ENCODE results near the gene ATG5. TPM values are rescaled to one million over a fixed set of nuclear protein-coding genes. Genes with fewer than 3 reads are reported as not detected.
A peak's percentile ranks its signal among the peaks of the same experiment; 100 is the strongest.

ATG5 gene
- total and polyA plus RNA-seq, 9 of the 15 experiments (the other 6 are each of a cell fraction or from before 2014, with no cell fraction given): 29.0 to 80.0 (median 53.2) TPM

DNA sequence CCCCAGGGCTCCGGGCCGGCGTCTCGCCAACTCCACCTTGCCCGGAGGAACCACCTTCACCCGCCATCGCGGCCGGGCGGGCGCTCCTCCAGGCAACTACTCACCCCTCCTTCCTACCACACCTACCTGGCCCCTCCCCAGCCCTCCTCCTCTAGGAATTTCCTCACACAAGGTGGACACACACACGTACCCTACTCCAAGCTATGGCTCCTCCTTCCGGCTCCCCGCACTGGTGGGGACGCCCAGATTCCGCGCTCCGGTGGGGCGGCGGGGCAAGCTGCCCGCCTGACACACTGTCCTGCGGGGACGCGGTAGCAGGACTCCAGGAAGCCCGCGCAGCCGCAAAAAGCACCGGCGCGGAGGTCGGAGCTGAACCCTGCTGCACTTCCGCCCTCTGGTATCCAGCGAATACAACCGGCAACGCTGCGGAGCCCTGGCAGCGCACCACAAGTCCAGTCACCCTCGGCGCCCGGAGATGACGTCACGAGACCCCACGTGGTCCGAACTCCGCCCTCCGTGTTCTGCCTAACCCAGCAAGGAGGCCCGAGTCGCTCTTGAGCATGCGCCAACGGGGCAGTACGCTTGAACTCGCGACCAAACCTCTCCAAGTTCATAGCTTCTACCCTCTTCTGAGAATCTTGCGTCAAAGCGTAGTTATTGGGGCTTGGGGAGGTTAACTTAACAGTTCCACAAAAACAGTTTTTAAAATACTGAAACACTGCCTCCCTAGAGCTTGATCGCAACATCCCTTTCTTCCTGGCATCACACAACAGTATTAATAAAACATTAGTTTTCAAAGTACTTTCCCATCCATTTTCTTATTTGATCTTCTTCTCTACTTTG is at the start of gene ATG5 (continued):
- TF ChIP-seq STAG1 (CRISPR knock-in tag; IDR thresholded peaks at IDR 0.05; ENCODE audit: borderline replicate concordance) (no peak), ZNF121 (CRISPR knock-in tag; conservative IDR thresholded peaks at IDR 0.05) (no peak), ZNF609 (CRISPR knock-in tag; IDR thresholded peaks at IDR 0.05; ENCODE audit: borderline replicate concordance) (peak; percentile 87; the same call in 1 of the 2 replicates), ZBTB17 (CRISPR knock-in tag; IDR thresholded peaks at IDR 0.05) (0 out of 2 replicates have a peak, but pooled peaks have one; percentile 48), E2F3 (CRISPR knock-in tag; IDR thresholded peaks at IDR 0.05) (0 out of 2 replicates have a peak, but pooled peaks have one; percentile 39), SIX5 (IDR thresholded peaks at IDR 0.05; ENCODE audit: borderline replicate concordance in 1 of 2, insufficient read depth in 1 of 2, low read depth in 1 of 2, low read length in 2 of 2) (peak; percentile 35 to 41; a peak in 3 of 4 replicates), FOXM1 (IDR thresholded peaks at IDR 0.05; ENCODE audit: low read depth) (peak; percentile 57; the same call in 1 of the 2 replicates), FOXM1 (CRISPR knock-in tag; IDR thresholded peaks at IDR 0.05; ENCODE audit: low read depth) (peak; percentile 76; the same call in 1 of the 2 replicates)
- TF ChIP-seq, protein P1, sequence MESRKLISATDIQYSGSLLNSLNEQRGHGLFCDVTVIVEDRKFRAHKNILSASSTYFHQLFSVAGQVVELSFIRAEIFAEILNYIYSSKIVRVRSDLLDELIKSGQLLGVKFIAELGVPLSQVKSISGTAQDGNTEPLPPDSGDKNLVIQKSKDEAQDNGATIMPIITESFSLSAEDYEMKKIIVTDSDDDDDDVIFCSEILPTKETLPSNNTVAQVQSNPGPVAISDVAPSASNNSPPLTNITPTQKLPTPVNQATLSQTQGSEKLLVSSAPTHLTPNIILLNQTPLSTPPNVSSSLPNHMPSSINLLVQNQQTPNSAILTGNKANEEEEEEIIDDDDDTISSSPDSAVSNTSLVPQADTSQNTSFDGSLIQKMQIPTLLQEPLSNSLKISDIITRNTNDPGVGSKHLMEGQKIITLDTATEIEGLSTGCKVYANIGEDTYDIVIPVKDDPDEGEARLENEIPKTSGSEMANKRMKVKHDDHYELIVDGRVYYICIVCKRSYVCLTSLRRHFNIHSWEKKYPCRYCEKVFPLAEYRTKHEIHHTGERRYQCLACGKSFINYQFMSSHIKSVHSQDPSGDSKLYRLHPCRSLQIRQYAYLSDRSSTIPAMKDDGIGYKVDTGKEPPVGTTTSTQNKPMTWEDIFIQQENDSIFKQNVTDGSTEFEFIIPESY (CRISPR knock-in tag; IDR thresholded peaks at IDR 0.05): no peak; the same call in 1 of the 2 replicates
- TF ChIP-seq, protein P2, sequence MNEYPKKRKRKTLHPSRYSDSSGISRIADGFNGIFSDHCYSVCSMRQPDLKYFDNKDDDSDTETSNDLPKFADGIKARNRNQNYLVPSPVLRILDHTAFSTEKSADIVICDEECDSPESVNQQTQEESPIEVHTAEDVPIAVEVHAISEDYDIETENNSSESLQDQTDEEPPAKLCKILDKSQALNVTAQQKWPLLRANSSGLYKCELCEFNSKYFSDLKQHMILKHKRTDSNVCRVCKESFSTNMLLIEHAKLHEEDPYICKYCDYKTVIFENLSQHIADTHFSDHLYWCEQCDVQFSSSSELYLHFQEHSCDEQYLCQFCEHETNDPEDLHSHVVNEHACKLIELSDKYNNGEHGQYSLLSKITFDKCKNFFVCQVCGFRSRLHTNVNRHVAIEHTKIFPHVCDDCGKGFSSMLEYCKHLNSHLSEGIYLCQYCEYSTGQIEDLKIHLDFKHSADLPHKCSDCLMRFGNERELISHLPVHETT (CRISPR knock-in tag; conservative IDR thresholded peaks at IDR 0.05 in 1 of 2, IDR thresholded peaks at IDR 0.05 in 1 of 2): peak in 1 of 2 experiments; percentile 98; a peak in 2 of 4 replicates
- TF ChIP-seq, protein P3, sequence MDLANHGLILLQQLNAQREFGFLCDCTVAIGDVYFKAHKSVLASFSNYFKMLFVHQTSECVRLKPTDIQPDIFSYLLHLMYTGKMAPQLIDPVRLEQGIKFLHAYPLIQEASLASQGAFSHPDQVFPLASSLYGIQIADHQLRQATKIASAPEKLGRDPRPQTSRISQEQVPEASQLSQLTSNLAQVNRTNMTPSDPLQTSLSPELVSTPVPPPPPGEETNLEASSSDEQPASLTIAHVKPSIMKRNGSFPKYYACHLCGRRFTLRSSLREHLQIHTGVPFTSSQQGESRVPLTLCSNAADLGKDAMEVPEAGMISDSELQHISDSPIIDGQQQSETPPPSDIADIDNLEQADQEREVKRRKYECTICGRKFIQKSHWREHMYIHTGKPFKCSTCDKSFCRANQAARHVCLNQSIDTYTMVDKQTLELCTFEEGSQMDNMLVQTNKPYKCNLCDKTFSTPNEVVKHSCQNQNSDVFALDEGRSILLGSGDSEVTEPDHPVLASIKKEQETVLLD (IDR thresholded peaks at IDR 0.05): peak; percentile 89
- TF ChIP-seq, protein P4, sequence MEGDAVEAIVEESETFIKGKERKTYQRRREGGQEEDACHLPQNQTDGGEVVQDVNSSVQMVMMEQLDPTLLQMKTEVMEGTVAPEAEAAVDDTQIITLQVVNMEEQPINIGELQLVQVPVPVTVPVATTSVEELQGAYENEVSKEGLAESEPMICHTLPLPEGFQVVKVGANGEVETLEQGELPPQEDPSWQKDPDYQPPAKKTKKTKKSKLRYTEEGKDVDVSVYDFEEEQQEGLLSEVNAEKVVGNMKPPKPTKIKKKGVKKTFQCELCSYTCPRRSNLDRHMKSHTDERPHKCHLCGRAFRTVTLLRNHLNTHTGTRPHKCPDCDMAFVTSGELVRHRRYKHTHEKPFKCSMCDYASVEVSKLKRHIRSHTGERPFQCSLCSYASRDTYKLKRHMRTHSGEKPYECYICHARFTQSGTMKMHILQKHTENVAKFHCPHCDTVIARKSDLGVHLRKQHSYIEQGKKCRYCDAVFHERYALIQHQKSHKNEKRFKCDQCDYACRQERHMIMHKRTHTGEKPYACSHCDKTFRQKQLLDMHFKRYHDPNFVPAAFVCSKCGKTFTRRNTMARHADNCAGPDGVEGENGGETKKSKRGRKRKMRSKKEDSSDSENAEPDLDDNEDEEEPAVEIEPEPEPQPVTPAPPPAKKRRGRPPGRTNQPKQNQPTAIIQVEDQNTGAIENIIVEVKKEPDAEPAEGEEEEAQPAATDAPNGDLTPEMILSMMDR (IDR thresholded peaks at IDR 0.05 in 2 of 3, conservative IDR thresholded peaks at IDR 0.05 in 1 of 3; ENCODE audit: insufficient read depth in 2 of 3, low read depth in 1 of 3, low read length in 3 of 3): 0 out of 6 replicates have a peak, but pooled peaks of 1 of the 3 experiments have one; percentile 6

Data from K562 (cell line).